Muscle layer of colon (tissue), 2 donors: ENCODE results near the gene DIS3L2.

ENCODE experiments used
- H3K27ac ChIP-seq: one replicate; pipeline ENCODE4 v1.7.0; 2013; ENCODE audit warnings: low read depth, mild to moderate bottlenecking, low read length, moderate library complexity
- H3K27me3 ChIP-seq, 2 donors: one replicate each; pipeline ENCODE4 v1.7.0; 2013; ENCODE audit warnings: low read length in 2 of 2, mild to moderate bottlenecking in 2 of 2; ENCODE audit not compliant: insufficient read depth in 2 of 2, control insufficient read depth in 1 of 2
- H3K36me3 ChIP-seq: one replicate; pipeline ENCODE4 v1.7.0; 2013; ENCODE audit warnings: mild to moderate bottlenecking, low read length; ENCODE audit not compliant: insufficient read depth
- H3K4me1 ChIP-seq: one replicate; pipeline ENCODE4 v1.7.0; 2013; ENCODE audit warnings: mild to moderate bottlenecking, low read length; ENCODE audit not compliant: insufficient read depth
- H3K4me3 ChIP-seq, 2 donors: one replicate each; pipeline ENCODE4 v1.7.0; 2013; ENCODE audit warnings: low read length in 2 of 2, low read depth in 1 of 2, mild to moderate bottlenecking in 1 of 2, moderate library complexity in 1 of 2
- H3K9ac ChIP-seq: one replicate; pipeline ENCODE4 v1.7.0; 2013; ENCODE audit warnings: low read length
- H3K9me3 ChIP-seq: one replicate; pipeline ENCODE4 v1.7.0; 2013; ENCODE audit warnings: mild to moderate bottlenecking, low read length
- donor health status: abdominal sarcoma.
- donor health status: Adenocarcinoma of cecum.

DIS3L2 gene

DNA sequence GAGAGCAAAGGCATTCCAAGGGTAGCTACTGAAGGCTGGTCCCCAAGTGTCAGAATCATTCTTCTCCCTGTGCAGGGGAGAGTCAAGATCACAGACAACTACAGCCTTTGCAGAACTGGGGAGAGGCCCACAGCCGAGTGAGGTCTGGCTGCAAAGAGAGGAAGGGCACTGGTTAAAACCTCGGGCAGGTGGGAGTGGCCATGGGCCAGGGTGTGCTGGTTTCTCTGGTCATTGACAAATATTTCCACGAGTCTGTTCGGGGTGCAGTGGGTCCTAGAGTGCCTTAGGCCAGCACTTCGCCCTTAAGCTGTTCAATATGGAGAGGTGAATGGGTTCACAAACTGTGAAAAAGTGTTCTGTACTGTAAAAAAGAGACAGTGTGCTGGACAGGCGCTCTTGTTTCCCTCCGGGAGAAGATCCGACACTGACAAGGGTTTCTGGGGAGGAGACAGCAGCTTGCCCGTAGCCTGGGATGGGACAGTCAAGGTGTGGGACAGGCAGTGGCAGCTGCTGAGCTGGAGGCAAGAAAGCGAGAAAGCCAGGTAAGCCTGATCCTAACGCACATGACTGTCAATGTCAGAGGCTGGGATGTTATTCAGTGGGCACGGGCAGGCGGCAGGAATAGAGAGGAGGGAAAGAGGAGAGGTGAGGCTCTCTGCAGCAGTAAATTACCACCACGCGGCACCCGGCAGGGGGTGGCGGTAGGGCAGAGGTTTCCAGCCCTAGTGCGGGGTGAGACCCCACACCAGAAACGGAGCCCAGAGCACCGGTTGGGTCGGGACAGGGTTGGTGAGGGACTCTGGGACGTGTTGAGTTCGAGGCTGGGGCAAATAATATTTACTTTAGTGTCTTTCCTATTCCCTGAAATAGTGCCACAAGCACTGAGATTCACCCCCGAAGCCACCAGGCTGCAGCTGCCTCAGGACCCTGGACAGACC, 37.3 kb upstream of the DIS3L2 start:
- Histone ChIP-seq H3K4me3 (no peak overlapping the region), H3K4me1 (peaks cover 4% of the 10 kb centered on the region), H3K9me3 (no peaks in the 10 kb centered on the region), H3K27me3 (peaks cover 17 to 52% of the 10 kb centered on the region in 2 donors), H3K9ac (no peak overlapping the region), H3K36me3 (no peaks in the 10 kb centered on the region), H3K27ac (no peak overlapping the region)

DNA sequence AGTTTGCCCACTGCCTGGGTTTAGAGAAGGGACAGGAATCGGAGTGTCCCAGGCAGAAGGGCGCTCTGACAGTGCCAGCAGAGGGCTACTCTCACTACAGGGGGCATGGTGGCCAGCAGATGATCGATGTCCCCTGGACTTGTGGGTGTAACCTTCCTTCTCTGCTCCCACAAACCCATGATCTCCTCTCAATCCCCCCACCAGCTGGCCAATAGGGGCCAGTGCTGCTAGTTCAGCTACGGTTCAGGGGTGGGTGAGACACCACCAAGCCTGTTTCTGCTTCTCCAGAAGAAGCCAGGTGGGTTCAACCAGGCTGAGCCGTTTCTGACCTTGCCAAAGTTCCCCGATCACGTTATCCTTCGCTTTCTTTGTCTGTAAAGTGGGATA, 36.6 kb upstream of the DIS3L2 start:
- peaks cover 4% of the 10 kb centered on the region for H3K4me1 ChIP-seq
- no peaks in the 10 kb centered on the region for H3K9me3 ChIP-seq
- no peak overlapping the region for H3K27ac ChIP-seq
- no peak overlapping the region for H3K9ac ChIP-seq
- H3K27me3 ChIP-seq, result peaks cover 17 to 55% of the 10 kb centered on the region in 2 donors
- H3K4me3 ChIP-seq, result peak overlapping the region in 1 of 2 donors; percentile 32
- no peaks in the 10 kb centered on the region for H3K36me3 ChIP-seq

DNA sequence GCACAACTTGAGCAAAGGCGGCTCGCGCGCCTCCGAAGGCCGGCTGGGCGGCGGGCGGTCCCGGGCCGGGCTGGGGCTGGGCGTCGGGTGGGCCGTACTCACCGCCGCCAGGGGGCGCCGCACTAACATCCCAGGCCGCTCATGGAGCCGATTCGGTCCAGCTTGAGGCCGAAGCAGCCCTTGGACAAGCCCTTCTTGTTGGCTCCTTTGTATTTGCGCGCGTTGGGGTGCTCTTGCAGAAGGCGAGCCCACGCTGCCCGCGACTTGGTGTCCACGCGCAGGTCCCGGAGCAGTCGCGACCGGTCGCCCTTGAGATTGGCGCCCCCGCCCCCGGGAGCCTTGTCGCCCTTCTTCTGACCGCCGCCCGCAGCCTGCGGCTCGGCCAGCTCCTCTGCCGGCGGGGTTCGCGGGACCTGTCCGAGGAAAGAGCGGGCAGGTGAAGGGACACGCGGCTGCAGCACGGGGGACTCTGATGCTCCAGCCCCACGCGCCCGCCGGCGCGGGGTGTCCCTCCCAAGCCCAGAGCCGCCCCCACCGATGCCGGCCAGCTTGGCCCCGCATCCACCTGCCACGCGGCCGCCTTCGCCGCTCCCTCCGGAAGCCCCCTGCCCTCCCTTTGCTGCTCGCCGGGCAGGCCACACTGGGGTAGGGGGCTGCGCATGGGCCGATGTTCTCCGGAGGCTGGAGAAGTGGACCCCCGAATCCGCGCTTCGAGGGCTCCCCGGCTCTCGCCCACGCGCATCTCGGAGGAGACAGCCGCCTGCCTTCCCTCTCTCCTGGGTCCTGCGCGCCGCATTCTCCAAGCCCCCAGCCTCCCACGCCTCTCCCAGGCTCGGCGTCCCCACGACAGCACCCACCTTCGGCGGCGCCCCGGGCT, 36.0 kb upstream of the DIS3L2 start:
- Histone ChIP-seq H3K9ac (no peak overlapping the region), H3K27ac (no peak overlapping the region), H3K4me1 (peaks cover 4% of the 10 kb centered on the region), H3K9me3 (no peaks in the 10 kb centered on the region), H3K27me3 (peaks cover 17 to 57% of the 10 kb centered on the region in 2 donors), H3K36me3 (no peaks in the 10 kb centered on the region), H3K4me3 (peak overlapping the region; percentile 32 to 49)

DNA sequence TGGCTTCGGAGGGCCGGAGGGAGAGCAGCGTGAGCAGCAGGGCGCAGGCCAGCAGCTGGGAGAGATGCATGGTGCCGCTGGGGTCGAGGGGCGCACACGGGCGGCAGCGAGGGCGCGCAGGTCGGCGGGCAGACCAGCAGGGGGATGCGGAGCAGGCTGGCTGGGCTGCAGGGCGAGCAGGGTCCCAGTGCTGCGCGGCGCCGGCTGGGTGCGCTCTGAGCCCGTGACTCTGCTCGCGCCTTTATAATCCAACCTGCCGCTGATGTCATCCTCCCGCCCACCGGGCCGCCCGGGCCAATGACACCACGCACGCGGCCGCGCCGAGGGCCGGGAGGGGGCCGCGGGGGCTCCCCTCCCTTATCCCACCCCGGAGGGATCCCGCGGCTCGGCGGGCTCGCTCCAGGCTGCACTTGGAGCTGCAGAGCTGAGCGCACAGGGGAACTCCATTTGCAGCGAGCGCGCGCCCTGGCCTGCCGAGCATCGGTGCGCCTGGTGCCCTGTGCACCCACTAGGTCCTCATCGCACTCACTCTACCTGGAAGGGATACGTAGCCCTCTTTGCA, 35.3 kb upstream of the DIS3L2 start, which contains the start of gene NPPC:
TSS of gene NPPC (minus strand) at position 217 of the 562 bp plus-strand sequence. CDS start at position 70, 147 bp downstream.
- no peaks in the 10 kb centered on the region for H3K9me3 ChIP-seq
- no peaks in the 10 kb centered on the region for H3K36me3 ChIP-seq
- no peak within 1 kb of the TSS for H3K9ac ChIP-seq
- H3K27ac ChIP-seq, result no peak within 1 kb of the TSS
- peak within 1 kb of the TSS; percentile 41 to 49 for H3K4me3 ChIP-seq
- H3K27me3 ChIP-seq, result peaks cover 17 to 57% of the 10 kb centered on the region in 2 donors
- peaks cover 4% of the 10 kb centered on the region for H3K4me1 ChIP-seq

DNA sequence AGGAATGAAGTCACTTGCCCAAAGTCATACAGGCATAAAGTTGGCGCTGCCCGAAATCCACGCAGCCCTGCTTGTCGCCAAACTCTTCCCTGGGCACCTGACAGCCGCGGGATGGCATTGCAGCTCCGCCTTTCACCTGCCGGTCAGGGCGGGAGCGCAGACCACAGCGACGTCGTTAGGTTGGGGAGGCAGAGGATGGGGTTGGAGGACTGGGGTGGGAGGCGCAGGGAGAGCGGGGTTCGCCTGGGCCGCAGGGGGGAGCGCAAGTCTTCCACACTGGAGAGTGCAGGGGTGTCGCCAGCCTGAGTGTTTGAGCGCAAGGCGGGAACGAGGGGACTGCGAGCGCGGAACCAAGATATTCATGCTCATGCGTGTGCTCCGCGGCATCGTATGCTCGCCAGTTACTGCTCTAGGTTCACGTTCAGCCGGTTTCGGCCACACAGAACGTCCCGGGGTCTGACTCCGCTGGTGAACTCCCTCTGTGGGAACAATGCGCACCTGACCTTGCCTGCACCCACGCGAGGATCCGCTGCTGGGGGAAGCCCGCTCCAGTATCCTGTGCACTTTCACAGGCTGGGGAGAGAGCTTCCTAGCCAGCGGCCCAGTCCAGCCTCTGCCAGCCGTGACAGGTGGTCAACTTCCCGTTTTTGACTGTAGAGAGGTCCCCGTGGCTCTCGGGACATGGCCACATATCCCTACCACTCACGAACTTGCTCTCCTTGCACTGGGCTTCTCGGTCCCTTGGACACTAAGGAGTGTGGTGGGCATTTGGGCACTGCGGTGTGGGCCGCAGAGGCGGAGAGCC, 34.5 kb upstream of the DIS3L2 start:
- peaks cover 17 to 57% of the 10 kb centered on the region in 2 donors for H3K27me3 ChIP-seq
- no peaks in the 10 kb centered on the region for H3K36me3 ChIP-seq
- H3K4me1 ChIP-seq, result peaks cover 4% of the 10 kb centered on the region
- peak overlapping the region; percentile 41 to 42 for H3K4me3 ChIP-seq
- no peak overlapping the region for H3K9ac ChIP-seq
- H3K27ac ChIP-seq, result no peak overlapping the region
- H3K9me3 ChIP-seq, result no peaks in the 10 kb centered on the region

DNA sequence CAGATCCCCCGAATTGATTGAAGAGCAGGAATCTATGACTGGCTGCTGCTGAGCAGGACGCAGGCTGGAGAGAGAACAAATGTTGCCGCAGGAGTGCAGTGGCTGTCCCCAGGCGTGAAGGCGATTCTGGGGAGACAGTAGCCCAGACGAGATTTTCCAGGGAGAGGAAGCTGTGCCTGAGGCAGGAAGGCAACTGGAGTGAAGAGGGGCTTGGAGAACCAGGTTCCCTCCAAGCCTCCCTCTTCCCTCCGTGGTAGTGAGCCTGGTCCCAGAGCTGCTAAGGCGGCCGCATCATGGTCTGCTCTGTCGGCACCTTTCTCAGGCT, 34.0 kb upstream of the DIS3L2 start:
- Histone ChIP-seq H3K4me1 (peaks cover 4% of the 10 kb centered on the region), H3K9me3 (no peaks in the 10 kb centered on the region), H3K27ac (no peak overlapping the region), H3K9ac (no peak overlapping the region), H3K4me3 (no peak overlapping the region), H3K36me3 (no peaks in the 10 kb centered on the region), H3K27me3 (peaks cover 17 to 57% of the 10 kb centered on the region in 2 donors)

DNA sequence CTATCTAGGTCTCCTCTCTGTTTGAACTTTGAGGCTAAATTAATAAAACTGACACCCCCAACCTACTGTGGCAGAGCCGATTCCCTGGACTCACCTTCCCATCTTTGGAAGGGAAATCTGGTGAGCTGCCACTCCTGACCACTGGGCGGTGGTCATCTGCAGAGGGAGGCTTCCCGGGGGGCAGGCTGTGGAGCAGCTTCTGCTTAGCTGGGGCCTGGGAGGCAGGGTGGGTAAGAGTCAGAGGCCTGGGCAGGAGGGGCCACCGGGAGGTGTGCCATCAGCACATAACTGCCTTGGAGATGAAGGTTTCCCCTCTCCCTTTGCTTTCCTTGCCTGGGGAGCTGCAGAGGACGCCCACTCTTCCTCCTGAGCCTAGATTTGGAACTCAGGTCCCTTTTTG, 33.0 kb upstream of the DIS3L2 start:
- Histone ChIP-seq H3K4me1 (peaks cover 4% of the 10 kb centered on the region), H3K9ac (no peak overlapping the region), H3K27ac (no peak overlapping the region), H3K9me3 (no peaks in the 10 kb centered on the region), H3K4me3 (no peak overlapping the region), H3K27me3 (peaks cover 10 to 52% of the 10 kb centered on the region in 2 donors), H3K36me3 (no peaks in the 10 kb centered on the region)

DNA sequence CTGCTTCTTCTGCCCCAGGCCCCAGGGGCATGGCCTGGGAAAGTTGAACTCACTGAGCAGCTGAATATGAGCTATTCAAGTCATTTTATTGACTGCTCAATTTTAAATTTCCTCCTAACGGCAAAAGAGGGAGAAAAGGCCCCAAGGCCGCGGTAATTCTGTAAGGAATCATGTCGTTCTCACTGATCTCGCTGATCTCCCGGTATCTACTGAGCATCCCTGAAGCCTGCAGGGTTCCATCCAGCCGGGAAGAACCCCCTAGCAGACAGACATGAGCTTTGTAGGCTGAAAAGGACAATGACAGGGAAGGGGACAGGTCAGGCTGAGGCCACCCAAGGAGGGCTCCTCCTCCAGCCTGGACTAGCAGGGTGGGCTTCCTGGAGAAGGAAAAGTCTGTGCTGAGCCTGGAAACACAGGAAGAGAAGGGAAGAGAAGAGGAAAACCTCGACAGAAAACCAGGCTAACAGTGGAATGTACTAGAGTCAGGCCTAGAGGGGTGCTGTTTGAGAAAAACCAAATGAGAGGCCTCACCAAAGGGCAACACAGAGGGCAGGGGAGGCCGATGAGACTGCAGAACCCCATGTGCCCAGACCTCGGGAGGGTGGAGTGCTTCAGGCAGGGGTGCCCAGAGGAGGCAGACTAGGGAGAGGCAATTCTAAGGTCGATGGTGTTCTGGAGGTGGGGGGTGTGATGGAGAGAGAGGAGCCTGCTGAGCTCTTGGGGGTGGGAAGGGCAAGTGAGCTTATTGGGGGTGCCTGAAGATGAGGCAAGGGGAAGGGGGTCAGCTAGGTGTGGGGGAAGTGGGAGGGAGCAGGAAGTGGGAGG, 32.4 kb upstream of the DIS3L2 start:
- H3K9ac ChIP-seq, result no peak overlapping the region
- no peaks in the 10 kb centered on the region for H3K9me3 ChIP-seq
- peaks cover 4% of the 10 kb centered on the region for H3K4me1 ChIP-seq
- H3K4me3 ChIP-seq, result no peak overlapping the region
- no peaks in the 10 kb centered on the region for H3K36me3 ChIP-seq
- peaks cover 7 to 49% of the 10 kb centered on the region in 2 donors for H3K27me3 ChIP-seq
- H3K27ac ChIP-seq, result no peak overlapping the region

DNA sequence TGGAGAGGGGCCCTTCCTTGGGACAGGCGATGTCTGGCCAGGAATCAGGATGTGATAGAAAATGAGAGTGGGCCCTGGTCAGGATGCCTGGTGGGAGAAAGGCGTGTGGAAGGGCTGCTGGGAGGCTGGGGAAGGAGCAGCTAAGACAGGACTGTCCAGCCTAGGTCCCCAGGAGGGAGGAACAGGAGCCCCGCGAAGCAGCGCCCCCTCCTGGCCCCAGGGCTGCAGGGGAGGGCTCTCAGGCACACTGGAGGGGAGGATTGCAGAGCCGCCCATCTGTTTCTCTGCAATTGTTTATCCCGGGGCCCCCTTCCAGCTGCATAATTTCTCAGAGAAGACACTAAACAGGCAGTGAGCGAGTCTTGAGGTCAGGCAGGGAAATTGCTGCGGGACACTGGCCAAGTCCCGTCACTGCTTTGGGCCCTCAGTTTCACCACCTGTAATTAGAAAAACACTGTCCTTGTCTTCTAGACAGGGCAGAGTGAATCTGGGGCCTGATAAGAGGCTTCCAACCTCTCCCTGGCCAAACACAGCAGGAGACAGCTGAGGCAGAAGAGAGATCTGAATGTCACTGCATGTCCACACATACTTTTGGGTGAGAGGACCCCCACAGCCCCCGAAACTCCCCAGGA, 31.4 kb upstream of the DIS3L2 start:
- Histone ChIP-seq H3K27me3 (peaks cover under 1 to 39% of the 10 kb centered on the region in 2 donors), H3K36me3 (no peaks in the 10 kb centered on the region), H3K4me3 (no peak overlapping the region), H3K4me1 (peaks cover 4% of the 10 kb centered on the region), H3K9me3 (no peaks in the 10 kb centered on the region), H3K27ac (no peak overlapping the region), H3K9ac (no peak overlapping the region)
